Measurements from ENCODE around the gene TULP4.
"Not testable (repeated sequence)": the region's sequence is repeated elsewhere in the genome, so short reads cannot be mapped to it uniquely, and the experiment has no call there.

TULP4 gene

GRCh38 chr6:158361961-158362669 is 49.9 kb downstream of the TULP4 start:
- DNase-seq: no peak

- DNase-seq: no peak
Measured at GRCh38 chr6:158366363-158366762, 54.1 kb downstream of the TULP4 start.

DNA sequence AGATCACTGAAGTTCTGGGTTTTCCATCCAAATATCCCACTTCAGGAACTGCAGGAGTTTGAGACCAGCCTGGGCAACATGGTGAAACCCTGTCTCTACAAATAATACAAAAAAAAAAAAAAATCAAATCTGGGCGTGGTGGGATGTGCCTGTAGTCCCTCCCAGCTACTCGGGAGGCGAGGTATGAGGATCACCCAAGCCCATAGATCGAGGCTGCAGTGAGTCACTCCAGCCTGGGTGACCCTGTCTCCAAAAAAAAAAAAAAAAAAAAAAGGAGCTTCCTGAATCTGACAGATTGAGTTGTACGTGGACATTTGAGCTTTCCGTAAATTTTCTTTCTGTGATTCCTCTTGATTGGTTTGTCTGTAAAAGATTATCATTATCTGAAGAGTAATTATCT is 55.6 kb downstream of the TULP4 start:
- DNase-seq: no peak

DNA sequence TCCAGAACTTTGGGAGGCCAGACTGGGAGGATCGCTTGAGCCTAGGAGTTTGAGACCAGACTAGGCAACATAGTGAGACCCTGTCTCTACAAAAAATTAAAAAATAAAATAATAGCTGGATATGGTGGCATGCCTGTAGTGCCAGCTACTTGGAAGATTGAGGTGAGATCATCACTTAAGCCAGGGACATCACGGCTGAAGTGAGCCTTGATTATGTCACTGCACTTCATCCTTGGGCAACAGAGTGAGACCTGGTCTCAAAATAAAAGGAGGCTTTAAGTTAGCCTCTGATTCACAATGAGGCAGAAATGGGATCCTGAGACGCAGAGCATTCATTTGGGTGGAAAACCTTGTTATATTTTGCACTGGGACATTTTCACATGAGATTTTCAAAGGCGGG is 57.0 kb downstream of the TULP4 start:
- no peak for DNase-seq

- no peak for DNase-seq
Measured at GRCh38 chr6:158370805-158371204, 58.5 kb downstream of the TULP4 start.

GRCh38 chr6:158371261-158371660 is 59.0 kb downstream of the TULP4 start:
- no peak for DNase-seq

- DNase-seq: no peak
Measured at GRCh38 chr6:158372574-158372973, 60.3 kb downstream of the TULP4 start.

- DNase-seq: no peak
Measured at GRCh38 chr6:158373214-158373613, 60.9 kb downstream of the TULP4 start.

DNA sequence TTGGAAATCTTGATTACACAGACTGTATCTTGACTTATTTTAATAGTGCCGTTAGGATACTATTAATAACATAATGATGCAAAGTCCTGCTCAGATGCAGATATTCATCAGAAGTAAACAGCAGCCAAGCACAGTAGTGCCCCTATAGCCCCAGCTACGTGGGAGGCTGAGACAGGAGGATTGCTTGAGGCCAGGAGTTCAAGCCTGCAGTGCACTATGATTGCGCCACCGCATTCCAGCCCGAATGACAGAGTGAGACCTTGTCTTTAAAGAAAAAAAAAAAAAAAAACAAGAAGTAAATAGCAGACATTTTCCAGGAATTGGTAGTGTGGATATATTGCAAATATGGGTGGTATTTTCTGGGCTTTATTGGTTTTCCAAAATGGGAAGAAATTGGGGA is 61.8 kb downstream of the TULP4 start:
- DNase-seq: no peak

DNA sequence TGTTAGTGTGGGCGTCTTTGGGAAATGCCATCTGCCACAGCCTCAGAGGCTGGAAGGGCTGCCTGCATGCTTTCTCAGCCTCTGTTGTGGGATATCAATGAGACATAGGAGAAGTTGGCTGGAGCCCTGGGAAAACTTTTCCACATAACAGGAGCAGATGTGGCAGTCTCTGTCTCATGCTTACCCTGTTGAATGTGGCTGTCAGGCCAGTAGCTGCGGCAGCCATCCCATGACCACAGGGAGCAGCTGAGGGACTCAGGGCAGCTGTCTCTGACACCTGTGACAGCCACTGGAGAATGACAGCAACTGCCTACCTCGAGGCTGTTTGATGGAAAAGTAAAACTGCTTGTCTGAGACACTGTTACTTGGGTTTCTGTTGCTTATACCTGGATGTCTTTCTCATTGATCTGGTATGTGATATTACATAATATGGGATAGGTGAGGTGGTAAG is 64.4 kb downstream of the TULP4 start:
- DNase-seq: no peak

DNA sequence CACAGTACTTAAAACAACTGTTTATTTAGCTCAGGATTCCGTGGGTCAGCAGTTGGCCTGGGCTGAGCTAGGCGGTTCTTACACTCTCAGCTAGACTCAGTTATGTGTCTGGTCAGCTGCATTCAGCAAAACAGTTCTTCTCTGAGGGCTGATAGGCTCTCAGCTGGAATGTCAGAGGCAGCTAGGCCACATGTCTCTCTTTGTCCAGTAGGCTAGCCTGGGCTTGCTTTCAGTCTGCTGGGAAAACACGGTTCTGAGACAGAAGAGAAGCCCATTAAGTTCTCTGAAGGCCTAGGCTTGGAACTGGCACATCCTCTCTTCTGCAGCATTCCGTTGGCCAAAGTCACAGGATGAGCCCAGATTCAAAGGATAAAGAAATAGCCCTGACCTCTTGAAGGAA is 65.6 kb downstream of the TULP4 start:
- no peak for DNase-seq

GRCh38 chr6:158379336-158379735 is 67.1 kb downstream of the TULP4 start:
- DNase-seq: no peak

DNA sequence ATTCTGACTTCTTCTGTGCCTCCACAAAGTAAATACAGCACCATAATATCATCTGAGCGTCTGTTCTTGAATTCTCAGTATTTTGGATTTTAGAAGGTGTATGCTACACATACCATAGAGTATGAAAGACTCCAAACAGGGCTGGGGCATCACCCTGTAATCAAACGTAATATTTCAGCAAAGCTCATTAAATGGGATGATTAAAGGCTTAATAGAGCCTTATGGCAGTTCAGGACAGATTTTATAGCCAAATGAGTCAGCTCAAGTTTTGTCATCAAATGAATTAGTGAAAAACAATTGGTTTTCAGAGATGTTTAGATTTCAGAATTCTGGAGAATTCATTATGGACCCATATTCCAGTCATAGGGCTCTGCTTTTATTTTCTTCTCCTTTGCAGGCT is 68.9 kb downstream of the TULP4 start:
- DNase-seq: no peak

GRCh38 chr6:158382491-158382890 is 70.2 kb downstream of the TULP4 start:
- no peak for DNase-seq

DNA sequence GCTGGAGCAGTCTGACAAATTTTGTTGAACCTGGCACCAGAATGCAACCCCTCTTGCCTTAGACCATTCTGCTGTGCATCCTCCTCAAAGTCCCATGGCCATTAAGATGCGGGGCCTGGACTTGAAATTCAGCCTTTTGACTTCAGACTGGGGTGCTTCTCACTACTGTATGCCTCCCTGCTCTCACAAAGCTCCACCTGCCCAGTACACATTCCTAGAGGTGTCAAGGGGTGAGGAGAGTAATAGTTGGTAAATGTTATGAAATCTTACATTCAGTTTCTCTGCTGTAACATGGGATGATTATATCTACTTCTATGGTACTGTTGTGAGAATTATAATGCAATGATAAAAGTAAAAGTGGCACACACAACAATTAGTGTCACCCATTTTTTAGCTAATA is 70.8 kb downstream of the TULP4 start:
- DNase-seq: no peak

DNA sequence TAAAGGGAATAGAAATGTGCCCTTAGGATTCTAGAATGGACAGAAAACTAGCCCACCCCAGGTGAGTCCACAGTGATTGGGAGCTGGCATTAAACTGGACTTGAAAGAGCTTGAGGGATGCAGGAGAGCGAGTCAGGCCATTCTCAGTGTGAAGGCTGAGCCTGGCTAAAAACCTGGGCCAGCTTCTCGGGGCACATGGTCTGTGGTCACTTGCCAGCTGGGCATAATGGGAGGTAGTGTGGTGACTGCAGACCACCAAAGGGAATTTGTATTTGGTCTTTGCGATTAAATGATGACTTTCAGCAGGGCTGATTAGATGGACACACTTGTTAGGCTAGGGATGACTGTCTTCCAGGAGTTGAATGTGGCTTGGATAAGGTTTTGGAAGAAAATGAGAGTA is 71.3 kb downstream of the TULP4 start:
- DNase-seq: no peak

- DNase-seq: no peak
Measured at GRCh38 chr6:158384671-158385110, 72.4 kb downstream of the TULP4 start.

GRCh38 chr6:158387036-158387435 is 74.8 kb downstream of the TULP4 start:
- no peak for DNase-seq

DNA sequence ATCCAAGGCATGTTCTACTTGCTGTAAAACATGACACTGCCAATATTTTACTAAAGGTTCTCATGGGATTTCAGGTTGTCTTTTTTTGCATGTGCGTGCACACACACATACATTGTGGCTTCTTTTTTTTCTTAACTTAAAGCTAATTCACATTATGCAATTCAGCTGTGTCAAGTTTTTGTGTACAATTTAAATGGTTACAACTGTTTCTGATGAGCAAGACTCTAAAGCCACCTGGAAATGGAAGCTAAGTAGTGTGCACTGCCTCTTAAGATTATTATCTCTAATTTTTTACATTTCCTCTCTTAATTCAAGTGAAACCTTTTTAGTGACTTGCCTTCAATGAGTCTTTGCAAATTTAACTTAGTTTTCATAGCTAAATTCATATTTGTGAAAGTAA is 75.3 kb downstream of the TULP4 start:
- DNase-seq: no peak

- DNase-seq: no peak
Measured at GRCh38 chr6:158388727-158389126, 76.5 kb downstream of the TULP4 start.

DNA sequence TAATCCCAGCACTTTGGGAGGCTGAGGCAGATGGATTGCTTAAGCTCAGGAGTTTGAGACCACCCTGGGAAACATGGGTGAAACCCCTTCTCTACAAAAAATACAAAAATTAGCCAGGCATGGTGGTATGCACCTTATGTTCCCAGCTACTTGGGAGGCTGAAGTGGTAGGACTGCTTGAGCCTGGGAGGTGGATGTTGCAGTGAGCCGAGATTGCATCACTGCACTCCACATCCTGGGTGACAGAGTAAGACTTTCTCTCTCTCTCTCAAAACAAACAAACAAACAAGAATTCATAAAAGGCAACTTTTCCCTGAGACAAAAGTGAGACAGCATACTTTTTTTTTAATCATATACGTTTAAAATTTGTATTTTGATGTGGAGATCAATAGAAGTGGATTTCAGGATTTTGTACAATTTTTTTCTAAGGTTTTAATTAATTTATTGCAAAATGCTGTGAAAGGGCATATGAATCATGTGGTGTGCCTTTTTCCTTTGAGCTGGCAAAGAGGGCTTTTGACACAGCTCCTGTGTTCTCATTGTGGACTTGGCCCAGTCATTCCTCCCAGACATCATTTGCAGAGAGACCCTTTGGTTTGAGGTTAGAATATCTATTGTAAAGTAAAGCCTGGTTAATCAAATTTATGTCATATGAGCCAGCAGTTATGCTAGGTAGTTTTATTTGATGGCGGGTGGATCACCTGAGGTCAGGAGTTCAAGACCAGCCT is 77.1 kb downstream of the TULP4 start:
- no peak for DNase-seq

- DNase-seq: no peak
Measured at GRCh38 chr6:158391276-158391675, 79.0 kb downstream of the TULP4 start.

GRCh38 chr6:158391977-158392376 is 79.7 kb downstream of the TULP4 start:
- DNase-seq: not testable (repeated sequence)

DNA sequence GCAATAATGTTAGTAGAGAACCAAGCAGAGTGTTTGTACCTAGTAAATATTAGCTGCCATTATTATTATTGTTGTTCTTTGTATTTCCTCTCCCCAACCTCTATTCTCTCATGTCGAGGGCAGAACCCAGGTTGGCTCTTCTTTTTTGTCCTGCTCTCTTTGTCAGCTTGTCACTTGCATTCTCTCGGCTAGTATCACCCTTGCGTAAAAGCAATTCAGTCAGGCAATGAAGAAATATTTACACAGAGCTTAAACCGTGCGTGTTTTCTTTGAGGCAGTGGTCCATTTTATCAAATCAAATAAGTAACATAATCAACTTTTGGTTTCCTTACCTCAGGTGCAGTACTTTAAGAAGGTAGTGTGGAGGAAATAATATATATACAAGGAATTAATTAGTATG is 83.9 kb downstream of the TULP4 start:
- DNase-seq: no peak

GRCh38 chr6:158397578-158397977 is 85.3 kb downstream of the TULP4 start:
- DNase-seq: no peak

All from NCI-H1694 treated with DMSO at 0.1 percent for 48 hours (cell line).